Measurements from ENCODE around the gene ECI2.

The ECI2 gene

GRCh38 chr6:4069199-4069598, 66.2 kb downstream of the ECI2 start:
- no peak overlapping the region for H3K4me3 ChIP-seq (ENCODE audit: low read depth in 1 of 2, low read length in 2 of 2)
- H3K9ac ChIP-seq (ENCODE audit: low read depth, low read length) = no peak overlapping the region
- no peaks in the 10 kb centered on the region for H3K9me3 ChIP-seq (ENCODE audit: insufficient read depth, low read length, severe bottlenecking)
- DNase-seq (no peak), ATAC-seq (ENCODE audit: insufficient read depth, low read depth) (no peak)
- H4K20me1 ChIP-seq (ENCODE audit: insufficient read depth, low read length) = no peaks in the 10 kb centered on the region
- H3K4me2 ChIP-seq (ENCODE audit: insufficient read depth, low read length) = no peak overlapping the region
- no peaks in the 10 kb centered on the region for H3K79me2 ChIP-seq (ENCODE audit: insufficient read depth, low read length)
- TF ChIP-seq CTCF (IDR thresholded peaks at IDR 0.05; ENCODE audit: borderline replicate concordance, extremely low read depth, low read length, poor library complexity, severe bottlenecking) (no peak), EZH2 (IDR thresholded peaks at IDR 0.05; ENCODE audit: borderline replicate concordance, low read depth, low read length, severe bottlenecking) (no peak)
- peaks cover 11% of the 10 kb centered on the region; the same call in 1 of the 2 replicates for H3K36me3 ChIP-seq (ENCODE audit: insufficient read depth, low read length)
- no peak overlapping the region for H2AFZ ChIP-seq (ENCODE audit: low read depth, low read length)
- H3K27me3 ChIP-seq (ENCODE audit: insufficient read depth, low read length, poor library complexity) = no peaks in the 10 kb centered on the region
- no peak overlapping the region for H3K27ac ChIP-seq (ENCODE audit: low read length)
- no peaks in the 10 kb centered on the region for H3K4me1 ChIP-seq (ENCODE audit: insufficient read depth, low read length)

- Histone ChIP-seq H2AFZ (ENCODE audit: low read depth, low read length) (no peak overlapping the region), H3K4me2 (ENCODE audit: insufficient read depth, low read length) (no peak overlapping the region), H3K27me3 (ENCODE audit: insufficient read depth, low read length, poor library complexity) (no peaks in the 10 kb centered on the region), H3K79me2 (ENCODE audit: insufficient read depth, low read length) (no peaks in the 10 kb centered on the region), H3K4me3 (ENCODE audit: low read depth in 1 of 2, low read length in 2 of 2) (no peak overlapping the region), H3K9ac (ENCODE audit: low read depth, low read length) (no peak overlapping the region), H4K20me1 (ENCODE audit: insufficient read depth, low read length) (no peaks in the 10 kb centered on the region; the same call in 1 of the 2 replicates), H3K36me3 (ENCODE audit: insufficient read depth, low read length) (peaks cover 25% of the 10 kb centered on the region), H3K27ac (ENCODE audit: low read length) (no peak overlapping the region), H3K4me1 (ENCODE audit: insufficient read depth, low read length) (no peaks in the 10 kb centered on the region), H3K9me3 (ENCODE audit: insufficient read depth, low read length, severe bottlenecking) (no peaks in the 10 kb centered on the region)
- TF ChIP-seq CTCF (IDR thresholded peaks at IDR 0.05; ENCODE audit: borderline replicate concordance, extremely low read depth, low read length, poor library complexity, severe bottlenecking) = no peak
- no peak for TF ChIP-seq EZH2 (IDR thresholded peaks at IDR 0.05; ENCODE audit: borderline replicate concordance, low read depth, low read length, severe bottlenecking)
- ATAC-seq (ENCODE audit: insufficient read depth, low read depth) (no peak), DNase-seq (no peak)
Measured at GRCh38 chr6:4067673-4068072, 67.7 kb downstream of the ECI2 start.

GRCh38 chr6:4066029-4066755, 69.2 kb downstream of the ECI2 start:
- no peak overlapping the region for H3K4me3 ChIP-seq (ENCODE audit: low read depth in 1 of 2, low read length in 2 of 2)
- H3K36me3 ChIP-seq (ENCODE audit: insufficient read depth, low read length) = peaks cover 40% of the 10 kb centered on the region
- no peak overlapping the region for H2AFZ ChIP-seq (ENCODE audit: low read depth, low read length)
- ATAC-seq (ENCODE audit: insufficient read depth, low read depth) = peak; percentile 23; the same call in 2 of the 3 replicates
- no peaks in the 10 kb centered on the region for H3K4me1 ChIP-seq (ENCODE audit: insufficient read depth, low read length)
- H3K4me2 ChIP-seq (ENCODE audit: insufficient read depth, low read length) = no peak overlapping the region
- H3K79me2 ChIP-seq (ENCODE audit: insufficient read depth, low read length) = no peaks in the 10 kb centered on the region
- DNase-seq = no peak
- H3K27me3 ChIP-seq (ENCODE audit: insufficient read depth, low read length, poor library complexity) = no peaks in the 10 kb centered on the region
- H3K9ac ChIP-seq (ENCODE audit: low read depth, low read length) = no peak overlapping the region
- no peaks in the 10 kb centered on the region for H3K9me3 ChIP-seq (ENCODE audit: insufficient read depth, low read length, severe bottlenecking)
- H3K27ac ChIP-seq (ENCODE audit: low read length) = no peak overlapping the region
- no peaks in the 10 kb centered on the region; the same call in 1 of the 2 replicates for H4K20me1 ChIP-seq (ENCODE audit: insufficient read depth, low read length)
- TF ChIP-seq EZH2 (IDR thresholded peaks at IDR 0.05; ENCODE audit: borderline replicate concordance, low read depth, low read length, severe bottlenecking) (no peak), CTCF (IDR thresholded peaks at IDR 0.05; ENCODE audit: borderline replicate concordance, extremely low read depth, low read length, poor library complexity, severe bottlenecking) (no peak)

All from DND-41 (cell line).